HCT116 (cell line): Measurements from ENCODE around the gene SLC9A6. TPM values are rescaled to one million over a fixed set of nuclear protein-coding genes. Genes with fewer than 3 reads are reported as not detected.

ENCODE experiments used
- ATAC-seq: fragments of 200-7000 bp; cut with Tn5 transposase; 2 replicates; pipeline ENCODE4 v1.9.1; 2020; ENCODE audit warnings: mild to moderate bottlenecking, moderate library complexity
- BruUV-seq: library from RNA; stranded (reverse); fragments of 400-500 nt; replicated peaks from 2 replicates; lab custom pipeline; 2021; lab: Mats Ljungman, UMichigan
- CTCF ChIA-PET: fragments of 300-600 bp; sonication (Branson Sonifier 250); formaldehyde crosslinking; loops from one replicate; lab custom pipeline; 2021; ENCODE audit warnings: antibody characterized with exemption; lab: Charles Lee
- POLR2A ChIA-PET: fragments of 300-600, 350-600 bp; sonication (Branson Sonifier 250); formaldehyde crosslinking; loops from one replicate; lab custom pipeline; 2021; ENCODE audit warnings: antibody characterized with exemption; lab: Charles Lee
- RAD21 ChIA-PET, 2 experiments: fragments of 300-600 bp; sonication (Branson Sonifier 250); formaldehyde crosslinking; loops; one replicate each; lab custom pipeline; 2023; ENCODE audit warnings: low total read pairs in 2 of 2; ENCODE audit not compliant: uncharacterized antibody in 2 of 2, unreplicated experiment in 2 of 2, low non-redundant PET in 1 of 2; lab: Charles Lee
- DNase-seq: peaks from one replicate; pipeline ENCODE4 v3.0.0-alpha.2; 2010; ENCODE audit warnings: low read depth, low spot score
- H2AFZ ChIP-seq: fragments of 200-600 bp; shearing (Covaris generic), sonication (generic); 2 replicates; pipeline ENCODE4 v1.6.1; 2017; ENCODE audit warnings: low read depth, mixed run types, mixed read lengths, antibody characterized with exemption, low read length; ENCODE audit not compliant: poor library complexity, severe bottlenecking
- H3K27ac ChIP-seq: 2 replicates; pipeline ENCODE4 v1.5.1; 2012; ENCODE audit warnings: low read depth, low read length
- H3K27me3 ChIP-seq: fragments of 200-600 bp; sonication (generic); 2 replicates; pipeline ENCODE4 v1.6.1; 2016; ENCODE audit warnings: mixed run types, low read length, mixed read lengths; ENCODE audit not compliant: insufficient read depth
- H3K36me3 ChIP-seq, 2 experiments: fragments of 200-500 bp in 1 of 2; fragments of 200-600 bp in 1 of 2; sonication (Bioruptor generic) in 1 of 2; sonication (generic) in 1 of 2; 2 replicates each; pipeline versions ENCODE4 v1.5.1 to v1.6.1; 2014 to 2016; ENCODE audit warnings: low read length in 2 of 2, inconsistent platforms in 1 of 2, mixed read lengths in 1 of 2, mixed run types in 1 of 2; ENCODE audit not compliant: insufficient read depth in 2 of 2, control insufficient read depth in 1 of 2
- H3K4me1 ChIP-seq, 2 experiments: fragments of 200-600 bp in 1 of 2; sonication (generic) in 1 of 2; 2 replicates each; pipeline versions ENCODE4 v1.5.1 to v1.6.1; 2012 to 2017; ENCODE audit warnings: low read length in 2 of 2, inconsistent platforms in 1 of 2, mild to moderate bottlenecking in 1 of 2, mixed read lengths in 1 of 2, mixed run types in 1 of 2, moderate library complexity in 1 of 2; ENCODE audit not compliant: insufficient read depth in 2 of 2, control insufficient read depth in 1 of 2
- H3K4me2 ChIP-seq: fragments of 200-600 bp; sonication (generic); 2 replicates; pipeline ENCODE4 v1.6.1; 2017; ENCODE audit warnings: mixed run types, low read length, mixed read lengths
- H3K4me3 ChIP-seq, 2 experiments: fragments of 200-600 bp in 1 of 2; sonication (generic) in 1 of 2; replicated peaks in 1 of 2; 2 replicates each; pipeline ENCODE4 v1.5.1; 2011 to 2016; ENCODE audit warnings: low read length in 2 of 2, control low read depth in 1 of 2, low read depth in 1 of 2, mild to moderate bottlenecking in 1 of 2, mixed read lengths in 1 of 2, mixed run types in 1 of 2
- H3K79me2 ChIP-seq: fragments of 200-600 bp; sonication (generic); 2 replicates; pipeline ENCODE4 v1.6.1; 2017; ENCODE audit warnings: mild to moderate bottlenecking, mixed run types, low read length, moderate library complexity, mixed read lengths; ENCODE audit not compliant: insufficient read depth
- H3K9ac ChIP-seq: fragments of 200-600 bp; sonication (generic); 2 replicates; pipeline ENCODE4 v1.6.1; 2016; ENCODE audit warnings: low read length, mixed read lengths
- H3K9me2 ChIP-seq: fragments of 200-600 bp; sonication (generic), shearing (Covaris generic); 2 replicates; pipeline ENCODE4 v1.6.1; 2017; ENCODE audit warnings: mixed run types, mild to moderate bottlenecking, moderate library complexity; ENCODE audit not compliant: insufficient read depth
- H3K9me3 ChIP-seq, 2 experiments: fragments of 200-500 bp in 1 of 2; fragments of 200-600 bp in 1 of 2; sonication (Bioruptor generic) in 1 of 2; sonication (generic) in 1 of 2; 2 replicates each; pipeline ENCODE4 v1.6.1; 2014 to 2017; ENCODE audit warnings: low read length in 2 of 2, mixed read lengths in 2 of 2, inconsistent platforms in 1 of 2, low read depth in 1 of 2, mild to moderate bottlenecking in 1 of 2, mixed run types in 1 of 2, moderate library complexity in 1 of 2; ENCODE audit not compliant: control insufficient read depth in 1 of 2, insufficient read depth in 1 of 2
- H4K20me1 ChIP-seq: fragments of 200-600 bp; sonication (generic), shearing (Covaris generic); 2 replicates; pipeline ENCODE4 v1.6.1; 2017; ENCODE audit warnings: mixed run types, mild to moderate bottlenecking, moderate library complexity; ENCODE audit not compliant: insufficient read depth
- ATF3 ChIP-seq: IDR thresholded peaks from 2 replicates; pipeline ENCODE4 v1.6.1; 2012
- CBX3 ChIP-seq: IDR thresholded peaks from 2 replicates; pipeline ENCODE4 v1.6.1; 2012; ENCODE audit warnings: low read depth
- CTCF ChIP-seq, 3 experiments: fragments of 200-600 bp in 1 of 3; sonication (generic) in 1 of 3; IDR thresholded peaks in 2 of 3; conservative IDR thresholded peaks in 1 of 3; 2 replicates each; pipeline ENCODE4 v1.5.1; 2012 to 2017; ENCODE audit warnings: low read depth in 2 of 3, low read length in 2 of 3, antibody characterized with exemption in 1 of 3, borderline replicate concordance in 1 of 3, control low read depth in 1 of 3, mild to moderate bottlenecking in 1 of 3, mixed read lengths in 1 of 3, mixed run types in 1 of 3, moderate library complexity in 1 of 3; ENCODE audit not compliant: insufficient read depth in 1 of 3
- ELF1 ChIP-seq: IDR thresholded peaks from 2 replicates; pipeline ENCODE4 v1.6.1; 2012; ENCODE audit warnings: low read depth, borderline replicate concordance
- EZH2phosphoT487 ChIP-seq: fragments of 200-600 bp; IDR thresholded peaks from 2 replicates; pipeline ENCODE4 v1.6.1; 2018; ENCODE audit warnings: antibody characterized with exemption, borderline replicate concordance
- POLR2A ChIP-seq: IDR thresholded peaks from 2 replicates; pipeline ENCODE4 v1.7.0; 2011; ENCODE audit warnings: borderline replicate concordance; ENCODE audit not compliant: insufficient read depth, insufficient read length; ENCODE audit errors: extremely low read depth
- SIN3A ChIP-seq: IDR thresholded peaks from 2 replicates; pipeline ENCODE4 v1.6.1; 2012; ENCODE audit warnings: low read depth
- ZFX ChIP-seq: fragments of 450-650 bp; IDR thresholded peaks from 2 replicates; pipeline ENCODE4 v1.6.1; 2017
- ZNF274 ChIP-seq: fragments of 200-500 bp; sonication (Bioruptor generic); IDR thresholded peaks from 2 replicates; pipeline ENCODE4 v1.6.1; 2014; ENCODE audit warnings: mild to moderate bottlenecking, low read depth, low read length, inconsistent platforms
- intact Hi-C: fragments of 100-400 bp; cut with micrococcal nuclease; formaldehyde crosslinking; loops from 2 replicates; pipeline ENCODE4 v1.10.0; 2022
- total RNA-seq: library from RNA; stranded (reverse); gene quantifications from one replicate; pipeline ENCODE4 v1.2.1, GENCODE V29; 2021; ENCODE audit not compliant: unreplicated experiment

SLC9A6 gene
- total RNA-seq, 1 experiment from 2014 or later: 10.8 TPM

GRCh38 chrX:136061286-136061685, 76.1 kb downstream of the SLC9A6 start (continued):
- no peak for TF ChIP-seq CBX3
- TF ChIP-seq POLR2A: no peak
- TF ChIP-seq ATF3: no peak
- no peak for TF ChIP-seq ZFX

GRCh38 chrX:136061696-136062095, 76.5 kb downstream of the SLC9A6 start:
- CTCF ChIA-PET: no interaction called here
- Histone ChIP-seq H3K9me2 (no peaks in the 10 kb centered on the region), H3K4me3 (no peak overlapping the region), H2AFZ (no peak overlapping the region), H3K27ac (no peak overlapping the region), H3K9me3 (no peaks in the 10 kb centered on the region), H4K20me1 (no peaks in the 10 kb centered on the region), H3K27me3 (no peaks in the 10 kb centered on the region), H3K9ac (no peak overlapping the region), H3K79me2 (no peaks in the 10 kb centered on the region), H3K36me3 (no peaks in the 10 kb centered on the region), H3K4me1 (no peaks in the 10 kb centered on the region), H3K4me2 (no peak overlapping the region)
- RAD21 ChIA-PET: no interaction called here
- intact Hi-C loops: no loop called here
- no peak for DNase-seq
- ATAC-seq: no peak
- TF ChIP-seq CBX3 (no peak), SIN3A (no peak), CTCF (IDR thresholded peaks at IDR 0.05 in 2 of 3, conservative IDR thresholded peaks at IDR 0.05 in 1 of 3; ENCODE audit: borderline replicate concordance in 1 of 3, insufficient read depth in 1 of 3, low read depth in 2 of 3, low read length in 2 of 3) (no peak), ATF3 (no peak), ZNF274 (no peak), ZFX (no peak), ELF1 (no peak), EZH2phosphoT487 (no peak)
- POLR2A ChIA-PET: no interaction called here
- BruUV-seq: no TSS peak
